HUES48 (cell line): ENCODE measurements around the gene PNMT.
A peak's percentile ranks its signal among the peaks of the same experiment; 100 is the strongest.

Experiments
- H3K27ac ChIP-seq: one replicate; pipeline ENCODE4 v1.7.0; 2013; ENCODE audit warnings: low read depth, low read length, inconsistent platforms
- H3K27me3 ChIP-seq: 2 replicates; pipeline ENCODE4 v1.6.1; 2013; ENCODE audit warnings: mild to moderate bottlenecking, low read length; ENCODE audit not compliant: control insufficient read depth, insufficient read depth
- H3K36me3 ChIP-seq: 2 replicates; pipeline ENCODE4 v1.6.1; 2013; ENCODE audit warnings: low read length; ENCODE audit not compliant: control insufficient read depth, insufficient read depth
- H3K4me1 ChIP-seq: 2 replicates; pipeline ENCODE4 v1.6.1; 2013; ENCODE audit warnings: mild to moderate bottlenecking, low read length; ENCODE audit not compliant: control insufficient read depth, insufficient read depth
- H3K4me3 ChIP-seq: 2 replicates; pipeline ENCODE4 v1.5.1; 2013; ENCODE audit warnings: mild to moderate bottlenecking, low read depth, low read length
- H3K9ac ChIP-seq: 2 replicates; pipeline ENCODE4 v1.6.1; 2013; ENCODE audit warnings: mild to moderate bottlenecking, low read depth, low read length, moderate library complexity
- H3K9me3 ChIP-seq: 2 replicates; pipeline ENCODE4 v1.6.1; 2013; ENCODE audit warnings: low read length; ENCODE audit not compliant: control insufficient read depth, insufficient read depth

Gene PNMT, protein sequence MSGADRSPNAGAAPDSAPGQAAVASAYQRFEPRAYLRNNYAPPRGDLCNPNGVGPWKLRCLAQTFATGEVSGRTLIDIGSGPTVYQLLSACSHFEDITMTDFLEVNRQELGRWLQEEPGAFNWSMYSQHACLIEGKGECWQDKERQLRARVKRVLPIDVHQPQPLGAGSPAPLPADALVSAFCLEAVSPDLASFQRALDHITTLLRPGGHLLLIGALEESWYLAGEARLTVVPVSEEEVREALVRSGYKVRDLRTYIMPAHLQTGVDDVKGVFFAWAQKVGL

DNA sequence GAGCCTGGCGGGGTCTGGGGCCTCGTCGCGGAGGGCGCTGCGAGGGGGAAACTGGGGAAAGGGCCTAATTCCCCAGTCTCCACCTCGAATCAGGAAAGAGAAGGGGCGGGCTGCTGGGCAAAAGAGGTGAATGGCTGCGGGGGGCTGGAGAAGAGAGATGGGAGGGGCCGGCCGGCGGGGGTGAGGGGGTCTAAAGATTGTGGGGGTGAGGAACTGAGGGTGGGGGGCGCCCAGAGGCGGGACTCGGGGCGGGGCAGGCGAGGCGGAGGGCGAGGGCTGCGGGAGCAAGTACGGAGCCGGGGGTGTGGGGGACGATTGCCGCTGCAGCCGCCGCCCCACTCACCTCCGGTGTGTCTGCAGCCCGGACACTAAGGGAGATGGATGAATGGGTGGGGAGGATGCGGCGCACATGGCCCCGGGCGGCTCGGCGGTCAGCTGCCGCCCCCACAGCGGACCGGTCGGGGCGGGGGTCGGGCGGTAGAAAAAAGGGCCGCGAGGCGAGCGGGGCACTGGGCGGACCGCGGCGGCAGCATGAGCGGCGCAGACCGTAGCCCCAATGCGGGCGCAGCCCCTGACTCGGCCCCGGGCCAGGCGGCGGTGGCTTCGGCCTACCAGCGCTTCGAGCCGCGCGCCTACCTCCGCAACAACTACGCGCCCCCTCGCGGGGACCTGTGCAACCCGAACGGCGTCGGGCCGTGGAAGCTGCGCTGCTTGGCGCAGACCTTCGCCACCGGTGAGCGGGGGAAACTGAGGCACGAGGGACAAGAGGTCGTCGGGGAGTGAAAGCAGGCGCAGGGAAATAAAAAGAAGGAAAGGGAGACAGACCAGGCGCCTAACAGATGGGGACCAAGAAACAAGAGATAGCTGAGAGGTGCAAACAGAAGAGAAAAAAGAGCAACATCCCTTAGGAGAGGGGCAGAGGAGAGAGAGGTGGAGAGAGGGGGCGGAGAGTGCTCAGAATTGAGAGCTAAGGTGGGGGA, at the start of gene PNMT:
Gene PNMT, plus strand, starts transcription at position 509 of the 980 bp plus-strand sequence. Its CDS starts 23 bp downstream, at position 532.
- H3K9ac ChIP-seq, result no peak within 1 kb of the TSS
- peaks cover 45% of the 10 kb centered on the region for H3K4me1 ChIP-seq
- H3K9me3 ChIP-seq, result no peaks in the 10 kb centered on the region
- H3K36me3 ChIP-seq, result no peaks in the 10 kb centered on the region
- H3K4me3 ChIP-seq, result peak within 1 kb of the TSS; percentile 60
- no peak within 1 kb of the TSS for H3K27ac ChIP-seq
- peaks cover 39% of the 10 kb centered on the region for H3K27me3 ChIP-seq

DNA sequence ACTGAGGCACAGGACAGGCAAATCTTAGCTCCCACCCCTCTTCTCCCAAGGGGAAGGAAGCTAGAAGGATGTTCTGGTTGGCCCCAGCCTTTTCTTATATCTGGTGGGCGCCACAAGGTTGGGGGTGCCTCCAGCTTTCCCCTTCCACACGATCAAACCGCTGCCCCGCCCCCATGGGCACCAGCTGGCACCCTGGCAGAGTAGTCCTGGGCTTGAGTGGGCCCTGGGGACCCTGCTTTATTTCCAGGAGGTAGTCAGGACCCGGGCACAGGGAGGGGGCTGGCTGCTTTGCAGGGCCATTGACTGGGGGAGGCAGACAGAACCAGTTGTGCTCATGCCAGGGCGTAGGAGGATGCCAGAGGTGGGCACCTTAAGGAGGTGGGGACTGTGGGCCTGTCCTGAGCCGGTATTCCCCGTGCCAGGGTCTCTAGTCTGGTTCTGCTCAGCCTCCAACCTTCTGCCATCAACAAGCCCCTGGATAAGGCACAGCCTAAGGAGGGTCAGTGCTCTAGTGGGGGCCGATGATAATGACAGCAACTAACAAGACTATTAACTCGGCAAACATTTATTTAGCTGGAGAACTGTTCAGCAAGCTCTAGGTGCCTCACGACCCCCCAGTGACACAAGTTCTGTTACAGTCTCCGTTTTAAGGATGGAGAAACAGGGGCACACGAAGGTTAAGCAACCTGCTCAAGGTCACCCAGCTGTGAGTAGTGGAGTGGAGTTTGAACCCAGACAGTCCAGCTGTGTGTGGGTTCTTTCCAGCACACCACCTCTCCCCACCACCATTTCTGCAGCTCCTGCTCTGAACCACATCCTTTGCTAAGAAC, 49.1 kb upstream of the PNMT start:
- Histone ChIP-seq H3K27me3 (peaks cover 78% of the 10 kb centered on the region), H3K9ac (no peak overlapping the region), H3K4me1 (peaks cover 4% of the 10 kb centered on the region; the same call in 1 of the 2 replicates), H3K9me3 (no peaks in the 10 kb centered on the region), H3K27ac (no peak overlapping the region), H3K4me3 (no peak overlapping the region), H3K36me3 (no peaks in the 10 kb centered on the region)

DNA sequence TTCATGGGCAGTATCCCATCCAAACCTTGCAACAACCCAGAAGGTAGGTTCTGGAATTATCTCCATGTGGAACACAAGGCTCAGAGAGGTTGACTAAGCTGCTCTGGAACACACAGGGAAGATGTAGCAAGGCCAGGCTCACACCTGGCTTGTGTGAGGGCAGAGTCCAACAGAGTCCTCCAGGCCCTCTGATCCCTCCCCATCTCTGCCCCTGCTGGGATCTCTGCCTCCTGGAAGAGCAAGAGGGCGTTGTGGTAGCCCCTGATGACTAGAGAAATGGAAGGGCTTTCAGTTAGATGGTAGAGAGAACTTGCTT, 48.5 kb upstream of the PNMT start:
- Histone ChIP-seq H3K9ac (no peak overlapping the region), H3K36me3 (no peaks in the 10 kb centered on the region), H3K4me1 (peaks cover 8% of the 10 kb centered on the region; the same call in 1 of the 2 replicates), H3K4me3 (no peak overlapping the region), H3K27ac (no peak overlapping the region), H3K27me3 (peaks cover 77% of the 10 kb centered on the region), H3K9me3 (no peaks in the 10 kb centered on the region)

GRCh38 chr17:39621523-39622379, 46.5 kb upstream of the PNMT start:
- Histone ChIP-seq H3K9ac (no peak overlapping the region), H3K27ac (no peak overlapping the region), H3K4me3 (no peak overlapping the region), H3K36me3 (no peaks in the 10 kb centered on the region), H3K27me3 (peaks cover 78% of the 10 kb centered on the region), H3K4me1 (peaks cover 17% of the 10 kb centered on the region; the same call in 1 of the 2 replicates), H3K9me3 (no peaks in the 10 kb centered on the region)

DNA sequence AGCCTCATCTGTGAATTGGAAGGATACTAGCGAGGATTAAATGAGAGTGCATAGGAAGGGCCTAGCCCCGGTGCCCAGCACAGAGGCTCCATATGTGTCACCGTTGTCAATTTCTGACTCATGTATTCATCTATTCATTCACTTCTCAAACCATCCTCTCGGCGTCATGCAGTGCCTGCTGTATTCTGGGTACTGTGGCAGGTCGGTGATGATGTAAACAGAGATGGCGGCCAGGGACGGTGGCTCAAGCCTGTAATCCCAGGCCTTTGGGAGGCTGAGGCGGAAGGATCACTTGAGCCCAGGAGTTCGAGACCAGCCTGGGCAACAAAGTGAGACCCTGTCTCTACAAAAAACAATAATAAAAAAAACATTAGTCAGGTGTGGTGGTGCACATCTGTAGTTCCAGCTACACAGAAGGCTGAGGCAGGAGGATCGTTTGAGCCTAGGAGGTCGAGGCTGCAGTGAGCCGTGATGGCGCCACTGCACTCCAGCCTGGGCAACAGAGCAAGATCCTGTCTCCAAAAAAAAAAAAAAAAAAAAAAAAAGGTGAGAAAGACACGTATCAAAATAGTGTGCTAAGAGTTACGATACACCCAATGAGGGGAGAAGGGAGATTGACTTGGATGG, 45.8 kb upstream of the PNMT start:
- no peak overlapping the region for H3K4me3 ChIP-seq
- no peak overlapping the region for H3K9ac ChIP-seq
- H3K36me3 ChIP-seq, result no peaks in the 10 kb centered on the region
- peaks cover 78% of the 10 kb centered on the region for H3K27me3 ChIP-seq
- no peak overlapping the region for H3K27ac ChIP-seq
- H3K9me3 ChIP-seq, result no peaks in the 10 kb centered on the region
- peaks cover 17% of the 10 kb centered on the region; the same call in 1 of the 2 replicates for H3K4me1 ChIP-seq

- no peaks in the 10 kb centered on the region for H3K36me3 ChIP-seq
- no peak overlapping the region for H3K9ac ChIP-seq
- peaks cover 80% of the 10 kb centered on the region for H3K27me3 ChIP-seq
- no peak overlapping the region for H3K4me3 ChIP-seq
- H3K27ac ChIP-seq, result no peak overlapping the region
- H3K9me3 ChIP-seq, result no peaks in the 10 kb centered on the region
- peaks cover 24% of the 10 kb centered on the region; the same call in 1 of the 2 replicates for H3K4me1 ChIP-seq
Observed at GRCh38 chr17:39623356-39623950, 44.8 kb upstream of the PNMT start.

DNA sequence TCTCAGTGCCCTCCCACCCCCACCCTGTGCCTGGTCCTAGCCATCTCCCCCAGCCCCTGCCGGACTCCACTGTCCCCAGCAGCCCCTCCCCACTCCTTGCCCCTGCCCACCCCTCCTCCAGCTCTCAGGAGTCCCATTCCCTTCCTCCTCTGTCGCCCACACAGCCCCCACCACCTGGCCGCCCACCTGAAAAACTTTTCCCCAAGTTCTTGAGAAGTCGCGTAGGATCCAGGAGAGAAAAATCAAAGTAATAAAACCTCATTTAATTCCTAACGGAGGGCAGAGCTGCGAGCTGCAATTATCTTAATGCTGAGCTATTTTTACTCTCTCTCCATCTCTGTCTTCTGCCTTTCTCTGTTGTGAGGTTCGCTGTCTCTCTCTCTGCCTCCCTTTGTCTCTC, 43.9 kb upstream of the PNMT start:
- Histone ChIP-seq H3K4me3 (no peak overlapping the region), H3K36me3 (no peaks in the 10 kb centered on the region), H3K27me3 (peaks cover 80% of the 10 kb centered on the region), H3K9me3 (no peaks in the 10 kb centered on the region), H3K4me1 (peaks cover 30% of the 10 kb centered on the region), H3K27ac (no peak overlapping the region), H3K9ac (no peak overlapping the region)

DNA sequence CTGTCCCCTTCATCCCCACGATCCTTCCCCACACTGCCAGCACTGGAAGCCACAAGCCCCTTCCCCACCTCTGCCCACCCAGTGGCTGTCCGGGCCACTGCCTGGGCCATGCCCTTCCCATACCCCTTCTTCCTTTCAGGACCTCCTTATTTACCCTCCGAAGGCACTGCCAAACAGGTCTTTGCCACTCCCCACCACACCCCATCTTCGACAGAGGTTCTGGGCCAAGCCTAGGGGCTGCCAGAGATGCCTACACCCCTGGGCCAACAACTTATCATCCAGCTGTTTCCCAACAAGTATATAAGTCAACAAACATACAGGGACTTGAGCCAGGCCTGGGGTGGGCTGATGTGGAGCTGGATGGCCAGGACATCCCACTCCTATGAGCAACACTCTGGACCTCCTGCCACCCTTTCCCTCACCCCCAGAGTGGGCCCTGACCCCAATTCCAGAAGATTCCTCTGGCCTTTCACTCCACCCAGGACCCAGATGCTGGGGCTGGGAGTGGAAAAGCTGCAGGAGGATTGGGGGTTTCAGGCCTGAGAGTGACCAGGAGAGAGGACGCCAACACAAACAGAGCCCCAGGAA, 43.0 kb upstream of the PNMT start:
- no peak overlapping the region for H3K9ac ChIP-seq
- H3K27me3 ChIP-seq, result peaks cover 75% of the 10 kb centered on the region
- H3K4me3 ChIP-seq, result no peak overlapping the region
- no peaks in the 10 kb centered on the region for H3K36me3 ChIP-seq
- H3K27ac ChIP-seq, result no peak overlapping the region
- H3K9me3 ChIP-seq, result no peaks in the 10 kb centered on the region
- peaks cover 39% of the 10 kb centered on the region for H3K4me1 ChIP-seq

GRCh38 chr17:39626171-39627046, 41.8 kb upstream of the PNMT start, which contains the start of gene PPP1R1B:
Gene PPP1R1B (plus strand): TSS chr17:39626952. CDS start chr17:39627393, 441 bp downstream.
- H3K27me3 ChIP-seq, result peaks cover 66% of the 10 kb centered on the region

More at GRCh38 chr17:39626171-39627046, 41.8 kb upstream of the PNMT start, which contains the start of gene PPP1R1B:
- peaks cover 47% of the 10 kb centered on the region for H3K4me1 ChIP-seq
- no peak within 1 kb of the TSS for H3K27ac ChIP-seq
- no peak within 1 kb of the TSS for H3K9ac ChIP-seq
- H3K9me3 ChIP-seq, result no peaks in the 10 kb centered on the region
- H3K4me3 ChIP-seq, result peak within 1 kb of the TSS; percentile 71
- no peaks in the 10 kb centered on the region for H3K36me3 ChIP-seq
